ENCODE data around the gene MMP25.

- TF ChIP-seq EZH2phosphoT487 (IDR thresholded peaks at IDR 0.05; ENCODE audit: borderline replicate concordance) (no peak), CTCF (conservative IDR thresholded peaks at IDR 0.05; ENCODE audit: low read length) (no peak)
Observed at GRCh38 chr16:3022684-3023414, 23.5 kb upstream of the MMP25 start.
